Daoy (cell line): ENCODE results near the gene JPH2. TPM values are rescaled to one million over a fixed set of nuclear protein-coding genes. Genes with fewer than 3 reads are reported as not detected.
A peak's percentile ranks its signal among the peaks of the same experiment; 100 is the strongest.
"Not testable (repeated sequence)": the region's sequence is repeated elsewhere in the genome, so short reads cannot be mapped to it uniquely, and the experiment has no call there.

Source experiments
- DNase-seq: peaks from one replicate; pipeline ENCODE4 v3.0.0-alpha.2; 2015; ENCODE audit warnings: low read depth
- total RNA-seq: library from RNA; depleted of rRNA; stranded (reverse); fragments of >200 nt; shearing (Covaris generic); gene quantifications from 2 replicates; pipeline ENCODE4 v1.2.3, GENCODE V29; 2014

Gene JPH2
- total RNA-seq, 1 experiment from 2014 or later = 1.5 TPM

GRCh38 chr20:44159125-44159524 lies 27.9 kb downstream of the JPH2 start:
- no peak for DNase-seq

GRCh38 chr20:44157061-44157460 lies 29.9 kb downstream of the JPH2 start:
- DNase-seq = no peak

GRCh38 chr20:44154521-44155001 lies 32.4 kb downstream of the JPH2 start:
- peak; percentile 50 for DNase-seq

- no peak for DNase-seq
Measured at GRCh38 chr20:44153636-44154043, 33.3 kb downstream of the JPH2 start.

- no peak for DNase-seq
Measured at GRCh38 chr20:44151621-44152416, 35.2 kb downstream of the JPH2 start.

- no peak for DNase-seq
Measured at GRCh38 chr20:44146272-44146671, 40.7 kb downstream of the JPH2 start.

- no peak for DNase-seq
Measured at GRCh38 chr20:44145131-44145775, 41.7 kb downstream of the JPH2 start.

- no peak for DNase-seq
Measured at GRCh38 chr20:44143936-44144335, 43.1 kb downstream of the JPH2 start.

- DNase-seq = peak; percentile 58
Measured at GRCh38 chr20:44142413-44142812, 44.6 kb downstream of the JPH2 start.

GRCh38 chr20:44141873-44142272 lies 45.1 kb downstream of the JPH2 start:
- no peak for DNase-seq

- peak; percentile 8 for DNase-seq
Measured at GRCh38 chr20:44138867-44139266, 48.1 kb downstream of the JPH2 start.

GRCh38 chr20:44137266-44137801 lies 49.7 kb downstream of the JPH2 start:
- DNase-seq = peak; percentile 27

- no peak for DNase-seq
Measured at GRCh38 chr20:44136579-44137265, 50.3 kb downstream of the JPH2 start.

- no peak for DNase-seq
Measured at GRCh38 chr20:44135417-44136204, 51.4 kb downstream of the JPH2 start.

- DNase-seq = no peak
Measured at GRCh38 chr20:44135012-44135412, 52.0 kb downstream of the JPH2 start.

GRCh38 chr20:44133424-44133823 lies 53.6 kb downstream of the JPH2 start:
- DNase-seq = no peak

- no peak for DNase-seq
Measured at GRCh38 chr20:44131704-44132103, 55.3 kb downstream of the JPH2 start.

GRCh38 chr20:44129911-44130718 lies 56.9 kb downstream of the JPH2 start:
- no peak for DNase-seq

- not testable (repeated sequence) for DNase-seq
Measured at GRCh38 chr20:44129300-44129699, 57.7 kb downstream of the JPH2 start.

- DNase-seq = no peak
Measured at GRCh38 chr20:44126445-44126844, 60.5 kb downstream of the JPH2 start.
